PC-3 (cell line): Measurements from ENCODE around the gene ATG4A.

Source experiments
- EZH2phosphoT487 ChIP-seq: fragments of 300-600 bp; sonication (generic); IDR thresholded peaks from 2 replicates; pipeline ENCODE4 v1.6.1; 2018; ENCODE audit warnings: mild to moderate bottlenecking, antibody characterized with exemption, low read length, borderline replicate concordance
- TF ChIP-seq, protein P1 (sequence below): fragments of 300-600 bp; sonication (generic); conservative IDR thresholded peaks from 2 replicates; pipeline ENCODE4 v1.5.1; 2017; ENCODE audit warnings: antibody characterized with exemption, low read depth, mild to moderate bottlenecking, low read length

GRCh38 chrX:108167211-108167872, 75.8 kb downstream of the ATG4A start:
- TF ChIP-seq, protein P1, sequence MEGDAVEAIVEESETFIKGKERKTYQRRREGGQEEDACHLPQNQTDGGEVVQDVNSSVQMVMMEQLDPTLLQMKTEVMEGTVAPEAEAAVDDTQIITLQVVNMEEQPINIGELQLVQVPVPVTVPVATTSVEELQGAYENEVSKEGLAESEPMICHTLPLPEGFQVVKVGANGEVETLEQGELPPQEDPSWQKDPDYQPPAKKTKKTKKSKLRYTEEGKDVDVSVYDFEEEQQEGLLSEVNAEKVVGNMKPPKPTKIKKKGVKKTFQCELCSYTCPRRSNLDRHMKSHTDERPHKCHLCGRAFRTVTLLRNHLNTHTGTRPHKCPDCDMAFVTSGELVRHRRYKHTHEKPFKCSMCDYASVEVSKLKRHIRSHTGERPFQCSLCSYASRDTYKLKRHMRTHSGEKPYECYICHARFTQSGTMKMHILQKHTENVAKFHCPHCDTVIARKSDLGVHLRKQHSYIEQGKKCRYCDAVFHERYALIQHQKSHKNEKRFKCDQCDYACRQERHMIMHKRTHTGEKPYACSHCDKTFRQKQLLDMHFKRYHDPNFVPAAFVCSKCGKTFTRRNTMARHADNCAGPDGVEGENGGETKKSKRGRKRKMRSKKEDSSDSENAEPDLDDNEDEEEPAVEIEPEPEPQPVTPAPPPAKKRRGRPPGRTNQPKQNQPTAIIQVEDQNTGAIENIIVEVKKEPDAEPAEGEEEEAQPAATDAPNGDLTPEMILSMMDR: no peak
- no peak for TF ChIP-seq EZH2phosphoT487
